ENCODE results near the gene PIP4P1. TPM values are rescaled to one million over a fixed set of nuclear protein-coding genes. Genes with fewer than 3 reads are reported as not detected.

The PIP4P1 gene
- total and polyA plus RNA-seq, 4 donors = 13.2 to 14.9 (median 14.3) TPM

DNA sequence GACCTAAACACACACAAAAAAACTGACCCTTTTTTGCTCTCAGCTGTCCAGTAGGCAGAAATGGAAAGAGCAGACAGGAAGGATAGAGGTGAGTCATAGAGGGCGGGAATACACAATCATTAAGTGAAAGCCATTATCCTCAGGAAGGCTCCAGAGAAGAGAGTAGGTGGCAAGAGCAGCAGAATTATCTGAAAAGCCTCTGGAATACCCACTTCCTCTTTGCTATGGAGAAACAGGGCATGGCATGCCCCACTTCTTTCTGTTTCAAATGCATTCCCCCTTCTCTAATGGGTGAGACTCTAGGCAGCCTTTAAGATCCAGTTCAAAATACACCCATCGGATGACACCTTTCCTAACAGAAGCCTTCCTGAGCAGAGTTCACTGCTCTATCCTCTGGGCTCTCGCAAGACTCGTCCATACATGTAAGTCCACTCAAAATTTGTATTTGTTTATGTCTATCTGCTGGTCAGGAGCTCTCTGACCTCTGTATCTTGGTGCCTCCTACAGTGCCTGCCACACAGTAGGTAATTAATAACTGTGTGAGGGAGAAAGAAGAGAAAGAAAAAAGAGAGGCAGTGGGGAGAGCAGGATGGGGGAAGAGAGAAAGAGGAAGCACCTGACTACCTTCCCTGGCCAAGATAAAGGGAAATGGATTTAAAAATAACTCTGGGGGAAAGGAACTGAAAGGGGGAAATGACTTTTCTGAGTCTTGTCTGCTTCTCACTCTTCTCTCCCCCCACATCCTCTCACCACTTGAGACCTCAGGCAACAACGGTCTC, 33.8 kb downstream of the PIP4P1 start:
- peak overlapping the region; percentile 2 to 31 for H3K27ac ChIP-seq (ENCODE audit: low read depth in 1 of 2, low read length in 2 of 2)
- no peaks in the 10 kb centered on the region for H3K36me3 ChIP-seq (ENCODE audit: control insufficient read depth in 4 of 4, insufficient read depth in 3 of 4, low read depth in 1 of 4, low read length in 3 of 4)
- DNase-seq (ENCODE audit: low spot score) = no peak
- TF ChIP-seq, protein P1, sequence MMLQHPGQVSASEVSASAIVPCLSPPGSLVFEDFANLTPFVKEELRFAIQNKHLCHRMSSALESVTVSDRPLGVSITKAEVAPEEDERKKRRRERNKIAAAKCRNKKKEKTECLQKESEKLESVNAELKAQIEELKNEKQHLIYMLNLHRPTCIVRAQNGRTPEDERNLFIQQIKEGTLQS (IDR thresholded peaks at IDR 0.05) = no peak
- TF ChIP-seq RAD21 (IDR thresholded peaks at IDR 0.05) = no peak
- no peak for TF ChIP-seq JUND (IDR thresholded peaks at IDR 0.05)
- TF ChIP-seq YY1 (IDR thresholded peaks at IDR 0.05) = no peak
- TF ChIP-seq, protein P2, sequence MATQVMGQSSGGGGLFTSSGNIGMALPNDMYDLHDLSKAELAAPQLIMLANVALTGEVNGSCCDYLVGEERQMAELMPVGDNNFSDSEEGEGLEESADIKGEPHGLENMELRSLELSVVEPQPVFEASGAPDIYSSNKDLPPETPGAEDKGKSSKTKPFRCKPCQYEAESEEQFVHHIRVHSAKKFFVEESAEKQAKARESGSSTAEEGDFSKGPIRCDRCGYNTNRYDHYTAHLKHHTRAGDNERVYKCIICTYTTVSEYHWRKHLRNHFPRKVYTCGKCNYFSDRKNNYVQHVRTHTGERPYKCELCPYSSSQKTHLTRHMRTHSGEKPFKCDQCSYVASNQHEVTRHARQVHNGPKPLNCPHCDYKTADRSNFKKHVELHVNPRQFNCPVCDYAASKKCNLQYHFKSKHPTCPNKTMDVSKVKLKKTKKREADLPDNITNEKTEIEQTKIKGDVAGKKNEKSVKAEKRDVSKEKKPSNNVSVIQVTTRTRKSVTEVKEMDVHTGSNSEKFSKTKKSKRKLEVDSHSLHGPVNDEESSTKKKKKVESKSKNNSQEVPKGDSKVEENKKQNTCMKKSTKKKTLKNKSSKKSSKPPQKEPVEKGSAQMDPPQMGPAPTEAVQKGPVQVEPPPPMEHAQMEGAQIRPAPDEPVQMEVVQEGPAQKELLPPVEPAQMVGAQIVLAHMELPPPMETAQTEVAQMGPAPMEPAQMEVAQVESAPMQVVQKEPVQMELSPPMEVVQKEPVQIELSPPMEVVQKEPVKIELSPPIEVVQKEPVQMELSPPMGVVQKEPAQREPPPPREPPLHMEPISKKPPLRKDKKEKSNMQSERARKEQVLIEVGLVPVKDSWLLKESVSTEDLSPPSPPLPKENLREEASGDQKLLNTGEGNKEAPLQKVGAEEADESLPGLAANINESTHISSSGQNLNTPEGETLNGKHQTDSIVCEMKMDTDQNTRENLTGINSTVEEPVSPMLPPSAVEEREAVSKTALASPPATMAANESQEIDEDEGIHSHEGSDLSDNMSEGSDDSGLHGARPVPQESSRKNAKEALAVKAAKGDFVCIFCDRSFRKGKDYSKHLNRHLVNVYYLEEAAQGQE (IDR thresholded peaks at IDR 0.05) = no peak
- TF ChIP-seq RXRA (IDR thresholded peaks at IDR 0.05) = no peak
- TF ChIP-seq NR2F2 (IDR thresholded peaks at IDR 0.05) = no peak
- TF ChIP-seq HNF4A (conservative IDR thresholded peaks at IDR 0.05) = no peak
- TF ChIP-seq, protein P3, sequence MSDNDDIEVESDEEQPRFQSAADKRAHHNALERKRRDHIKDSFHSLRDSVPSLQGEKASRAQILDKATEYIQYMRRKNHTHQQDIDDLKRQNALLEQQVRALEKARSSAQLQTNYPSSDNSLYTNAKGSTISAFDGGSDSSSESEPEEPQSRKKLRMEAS (IDR thresholded peaks at IDR 0.05) = no peak
- TF ChIP-seq EGR1 (IDR thresholded peaks at IDR 0.05; ENCODE audit: low read depth in 2 of 2) = no peak
- no peak for TF ChIP-seq FOXA2 (IDR thresholded peaks at IDR 0.05)
- TF ChIP-seq HNF4G (IDR thresholded peaks at IDR 0.05) = no peak
- TF ChIP-seq SP1 (IDR thresholded peaks at IDR 0.05) = no peak
- no peak for TF ChIP-seq FOXA1 (IDR thresholded peaks at IDR 0.05)
- TF ChIP-seq TAF1 (conservative IDR thresholded peaks at IDR 0.05) = no peak
- no peak for TF ChIP-seq GABPA (IDR thresholded peaks at IDR 0.05 in 1 of 2, conservative IDR thresholded peaks at IDR 0.05 in 1 of 2)
- TF ChIP-seq, protein P4, sequence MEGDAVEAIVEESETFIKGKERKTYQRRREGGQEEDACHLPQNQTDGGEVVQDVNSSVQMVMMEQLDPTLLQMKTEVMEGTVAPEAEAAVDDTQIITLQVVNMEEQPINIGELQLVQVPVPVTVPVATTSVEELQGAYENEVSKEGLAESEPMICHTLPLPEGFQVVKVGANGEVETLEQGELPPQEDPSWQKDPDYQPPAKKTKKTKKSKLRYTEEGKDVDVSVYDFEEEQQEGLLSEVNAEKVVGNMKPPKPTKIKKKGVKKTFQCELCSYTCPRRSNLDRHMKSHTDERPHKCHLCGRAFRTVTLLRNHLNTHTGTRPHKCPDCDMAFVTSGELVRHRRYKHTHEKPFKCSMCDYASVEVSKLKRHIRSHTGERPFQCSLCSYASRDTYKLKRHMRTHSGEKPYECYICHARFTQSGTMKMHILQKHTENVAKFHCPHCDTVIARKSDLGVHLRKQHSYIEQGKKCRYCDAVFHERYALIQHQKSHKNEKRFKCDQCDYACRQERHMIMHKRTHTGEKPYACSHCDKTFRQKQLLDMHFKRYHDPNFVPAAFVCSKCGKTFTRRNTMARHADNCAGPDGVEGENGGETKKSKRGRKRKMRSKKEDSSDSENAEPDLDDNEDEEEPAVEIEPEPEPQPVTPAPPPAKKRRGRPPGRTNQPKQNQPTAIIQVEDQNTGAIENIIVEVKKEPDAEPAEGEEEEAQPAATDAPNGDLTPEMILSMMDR (IDR thresholded peaks at IDR 0.05; ENCODE audit: low read depth, low read length, missing input control) = no peak
- TF ChIP-seq, protein P5, sequence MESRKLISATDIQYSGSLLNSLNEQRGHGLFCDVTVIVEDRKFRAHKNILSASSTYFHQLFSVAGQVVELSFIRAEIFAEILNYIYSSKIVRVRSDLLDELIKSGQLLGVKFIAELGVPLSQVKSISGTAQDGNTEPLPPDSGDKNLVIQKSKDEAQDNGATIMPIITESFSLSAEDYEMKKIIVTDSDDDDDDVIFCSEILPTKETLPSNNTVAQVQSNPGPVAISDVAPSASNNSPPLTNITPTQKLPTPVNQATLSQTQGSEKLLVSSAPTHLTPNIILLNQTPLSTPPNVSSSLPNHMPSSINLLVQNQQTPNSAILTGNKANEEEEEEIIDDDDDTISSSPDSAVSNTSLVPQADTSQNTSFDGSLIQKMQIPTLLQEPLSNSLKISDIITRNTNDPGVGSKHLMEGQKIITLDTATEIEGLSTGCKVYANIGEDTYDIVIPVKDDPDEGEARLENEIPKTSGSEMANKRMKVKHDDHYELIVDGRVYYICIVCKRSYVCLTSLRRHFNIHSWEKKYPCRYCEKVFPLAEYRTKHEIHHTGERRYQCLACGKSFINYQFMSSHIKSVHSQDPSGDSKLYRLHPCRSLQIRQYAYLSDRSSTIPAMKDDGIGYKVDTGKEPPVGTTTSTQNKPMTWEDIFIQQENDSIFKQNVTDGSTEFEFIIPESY (IDR thresholded peaks at IDR 0.05) = no peak
- H3K9ac ChIP-seq (ENCODE audit: low read depth in 1 of 2, low read length in 2 of 2) = no peak overlapping the region
- H3K4me3 ChIP-seq (ENCODE audit: low read depth in 1 of 3, low read length in 3 of 3) = no peak overlapping the region
- H3K4me1 ChIP-seq (ENCODE audit: control insufficient read depth in 4 of 4, insufficient read depth in 4 of 4, low read length in 3 of 4) = peaks cover 0 to 7% (median 0%) of the 10 kb centered on the region in 4 donors
- 54% methylated on average over 5 of the region's 5 CpGs for WGBS
- H3K9me3 ChIP-seq (ENCODE audit: control insufficient read depth in 4 of 4, low read length in 3 of 4) = no peaks in the 10 kb centered on the region
- no peaks in the 10 kb centered on the region for H3K27me3 ChIP-seq (ENCODE audit: control insufficient read depth in 4 of 4, insufficient read depth in 4 of 4, low read length in 3 of 4)
